ENCODE data around the gene RALGDS. TPM values are rescaled to one million over a fixed set of nuclear protein-coding genes. Genes with fewer than 3 reads are reported as not detected.

The RALGDS gene
- total RNA-seq, 2 donors from 2014 or later, result 29.1 to 49.1 TPM

DNA sequence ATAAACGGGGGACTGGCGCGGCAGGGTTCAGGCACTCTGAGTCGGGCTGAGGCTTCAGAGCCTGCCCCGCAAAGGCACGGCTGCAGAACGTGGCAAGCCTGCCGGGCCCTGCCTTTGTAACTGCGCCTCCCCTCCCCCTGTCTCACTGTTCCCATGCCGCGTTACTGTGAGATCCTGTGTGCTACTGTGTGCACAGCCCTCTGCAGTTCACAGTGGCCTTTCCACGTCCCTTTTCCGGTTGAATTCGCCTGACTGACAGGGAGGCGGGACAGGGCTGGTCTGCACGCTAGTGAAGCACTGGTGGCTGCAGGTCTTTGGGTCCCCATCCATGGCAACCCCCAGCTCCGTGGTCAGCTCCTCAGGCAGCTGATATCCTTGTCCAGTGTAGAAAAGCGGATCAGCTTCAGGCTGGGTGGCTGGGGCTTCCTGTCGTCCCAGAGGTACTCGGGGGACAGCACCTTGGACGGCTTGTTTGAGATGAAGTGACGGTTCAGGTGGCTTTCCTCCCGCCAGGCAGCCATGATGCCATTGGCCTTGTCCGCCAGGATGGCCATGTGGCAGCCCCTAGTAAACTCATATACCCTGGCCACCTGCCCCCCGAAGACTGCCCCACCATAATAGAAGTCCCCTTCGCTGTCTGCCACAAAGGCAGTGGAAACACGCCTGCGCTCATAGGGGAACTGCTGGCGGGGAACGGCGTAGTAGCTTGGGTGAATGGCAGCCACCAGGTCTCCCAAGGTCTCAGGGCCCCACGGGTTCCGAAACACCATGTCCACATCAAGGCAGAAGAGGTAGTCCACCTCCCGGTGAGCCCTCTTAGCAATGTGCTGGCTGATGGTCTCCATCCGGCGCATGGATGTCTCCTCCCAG is 32.4 kb upstream of the RALGDS start:
- DNase-seq (no peak), ATAC-seq (no peak)
- intact Hi-C loops (cut with DNase I, micrococcal nuclease), result no loop called here

DNA sequence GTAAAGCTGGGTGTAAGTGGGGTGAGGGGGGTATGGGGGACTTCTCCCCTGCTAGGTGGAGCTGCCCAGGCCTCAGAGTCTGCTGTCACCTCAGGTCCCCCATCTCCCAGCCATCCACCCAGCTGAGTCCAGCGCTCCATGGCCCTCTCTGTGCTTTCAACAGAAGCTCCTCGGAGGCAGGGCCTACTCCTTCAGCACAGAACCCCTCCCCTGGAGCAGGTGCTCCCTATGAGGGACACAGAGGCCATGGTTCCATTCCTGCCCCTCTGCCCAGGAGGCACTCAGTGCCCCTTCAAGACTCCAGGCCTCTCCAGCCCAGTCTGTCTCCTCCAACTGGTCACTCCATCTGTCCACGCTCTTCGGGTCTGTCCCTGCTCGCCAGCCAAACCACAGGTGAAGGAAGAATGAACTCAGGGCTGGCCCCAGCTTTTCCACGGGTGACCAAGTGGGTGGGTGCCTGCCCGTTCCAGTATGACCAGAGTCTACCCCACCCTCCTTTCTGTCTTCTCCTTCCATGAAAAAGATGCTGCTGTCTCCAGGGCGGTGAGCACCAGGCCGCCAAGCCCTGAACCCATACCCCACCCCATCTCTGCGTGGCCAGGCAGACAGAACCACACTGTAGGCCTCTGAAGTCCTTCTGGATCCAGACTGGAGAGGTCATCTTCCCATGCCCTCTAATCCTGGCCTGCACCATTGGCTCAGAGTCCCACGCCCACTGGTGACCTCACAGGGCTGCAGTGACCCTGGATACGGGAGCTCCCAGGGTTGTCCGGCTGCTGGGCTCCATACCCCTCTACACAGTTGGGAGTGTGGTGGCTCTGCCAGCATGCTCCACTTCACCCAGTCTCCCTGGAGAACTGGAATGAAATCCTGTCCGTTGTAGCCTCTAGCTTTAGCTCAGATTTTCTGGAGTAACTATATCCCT is 30.8 kb upstream of the RALGDS start:
- no peak for DNase-seq
- ATAC-seq, result no peak
- intact Hi-C loops (cut with DNase I, micrococcal nuclease), result no loop called here

DNA sequence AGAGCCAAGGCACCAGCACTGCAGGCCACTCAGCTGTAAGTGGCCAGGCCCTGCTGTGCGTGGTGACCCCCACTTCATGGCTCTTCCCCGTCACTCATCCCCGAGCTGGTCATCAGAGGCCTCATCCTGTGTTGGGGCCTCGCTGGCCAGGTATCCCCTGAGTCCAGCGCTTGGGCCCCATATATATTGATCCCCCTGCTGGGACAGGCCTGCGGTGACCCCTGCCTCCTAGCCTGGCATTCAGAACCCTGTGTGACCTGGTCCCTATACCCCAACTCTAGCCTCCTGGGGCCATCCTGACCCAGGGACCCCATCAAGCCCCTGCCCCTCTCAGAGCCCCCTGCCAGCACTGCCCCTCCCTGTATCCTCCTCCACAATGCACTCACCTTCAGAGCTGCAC is 30.0 kb upstream of the RALGDS start:
- intact Hi-C loops (cut with DNase I, micrococcal nuclease), result no loop called here
- ATAC-seq (no peak), DNase-seq (no peak)

DNA sequence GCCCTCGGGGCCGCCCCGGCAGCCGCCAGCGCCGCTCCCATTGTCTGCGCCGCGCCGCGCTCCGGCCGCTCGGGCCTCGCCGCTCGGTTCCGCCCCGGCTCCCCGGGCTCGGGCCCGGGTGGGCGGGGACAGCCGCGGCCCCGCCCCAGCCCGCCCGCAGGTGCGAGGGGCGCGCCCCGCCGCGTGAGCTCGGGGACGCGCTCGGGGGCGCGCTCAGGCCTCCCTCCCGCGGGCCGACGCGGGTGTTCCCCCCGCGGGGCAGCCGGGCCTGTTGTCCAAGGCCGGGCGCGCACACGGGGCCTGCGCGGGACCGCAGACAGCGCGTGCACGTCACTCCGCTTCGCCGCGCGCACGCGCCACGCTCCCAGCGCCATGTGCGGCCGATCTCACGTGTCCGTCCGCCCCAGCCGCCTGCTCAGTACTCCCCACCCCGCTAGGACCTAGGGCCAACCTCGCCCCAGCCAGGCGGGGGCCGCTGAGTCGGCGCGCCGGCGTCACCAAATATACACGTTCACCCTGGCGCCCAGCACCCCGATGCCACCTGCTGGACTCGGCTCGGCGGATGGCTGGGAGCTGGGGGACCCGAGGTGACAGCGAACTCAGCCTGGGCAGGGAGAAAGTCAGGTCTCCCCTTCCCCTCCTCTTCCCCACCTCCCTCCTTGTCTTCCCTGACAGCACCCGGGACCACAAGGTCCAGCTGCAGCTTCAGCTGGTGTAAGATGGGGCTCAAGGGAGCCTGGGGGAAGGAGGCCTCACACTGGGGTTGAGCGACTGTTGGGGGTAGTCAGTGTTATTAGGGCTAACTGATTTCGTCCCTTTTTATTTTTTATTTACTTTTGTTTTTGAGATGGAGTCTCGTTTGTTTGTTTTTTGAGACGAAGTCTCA is 28.3 kb upstream of the RALGDS start:
- intact Hi-C loops (cut with DNase I, micrococcal nuclease), result loop anchor here (5.0 to 10.0 kb wide), 2 partner anchors 47 to 115 kb away; partner anchors contain the start of gene GTF3C5 (in 1 of the 2)
- DNase-seq (peak; percentile 92), ATAC-seq (peak; percentile 76)

DNA sequence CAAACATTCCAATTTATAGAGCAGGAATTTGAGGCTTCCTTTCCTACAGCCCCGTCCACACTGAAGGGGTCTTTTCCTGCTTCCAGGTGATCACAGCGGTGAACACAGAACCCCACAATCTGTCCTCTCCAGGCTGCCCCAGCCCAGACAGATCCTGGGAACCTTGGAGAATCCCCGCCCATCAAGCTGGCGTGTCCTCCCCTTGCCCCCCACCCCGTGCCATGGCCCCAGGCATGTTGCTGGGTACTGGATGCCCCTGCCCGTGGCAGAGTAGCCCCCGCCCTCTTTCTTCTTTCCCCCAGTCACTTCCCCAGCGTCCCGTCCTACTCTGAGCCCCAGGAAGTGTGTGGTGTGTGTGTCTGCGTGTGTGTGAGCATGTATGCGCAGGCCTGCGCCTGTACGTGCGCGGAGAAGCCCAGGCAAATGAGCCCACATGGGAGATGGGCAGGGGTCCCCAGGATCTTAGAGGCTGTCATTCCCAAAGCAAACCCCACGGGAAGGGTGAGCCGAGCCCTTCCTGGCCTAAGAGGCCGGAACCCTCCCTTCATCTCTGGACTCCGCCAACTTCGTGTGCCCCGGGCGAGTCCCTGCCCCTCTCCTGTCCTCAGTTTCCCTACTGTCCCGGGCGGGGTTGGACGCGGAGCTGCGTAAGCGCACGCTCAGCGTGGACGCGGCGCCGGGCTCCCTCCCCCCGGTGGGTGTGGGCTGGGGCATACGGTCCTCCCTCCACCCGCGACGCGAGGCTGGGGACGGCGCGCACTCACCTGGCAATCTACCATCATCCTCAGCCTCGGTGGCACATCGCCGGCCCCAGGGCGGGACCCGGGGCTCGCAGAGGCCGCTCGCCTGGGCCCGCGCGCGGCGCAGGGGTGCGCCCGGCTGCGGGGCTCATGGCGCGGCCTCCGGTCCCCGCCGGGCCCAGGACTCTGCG is 27.4 kb upstream of the RALGDS start:
- intact Hi-C loops (cut with DNase I, micrococcal nuclease), result loop anchor here (5.0 to 10.0 kb wide), 2 partner anchors 46 to 114 kb away; partner anchors contain the start of gene GTF3C5 (in 1 of the 2)

DNA sequence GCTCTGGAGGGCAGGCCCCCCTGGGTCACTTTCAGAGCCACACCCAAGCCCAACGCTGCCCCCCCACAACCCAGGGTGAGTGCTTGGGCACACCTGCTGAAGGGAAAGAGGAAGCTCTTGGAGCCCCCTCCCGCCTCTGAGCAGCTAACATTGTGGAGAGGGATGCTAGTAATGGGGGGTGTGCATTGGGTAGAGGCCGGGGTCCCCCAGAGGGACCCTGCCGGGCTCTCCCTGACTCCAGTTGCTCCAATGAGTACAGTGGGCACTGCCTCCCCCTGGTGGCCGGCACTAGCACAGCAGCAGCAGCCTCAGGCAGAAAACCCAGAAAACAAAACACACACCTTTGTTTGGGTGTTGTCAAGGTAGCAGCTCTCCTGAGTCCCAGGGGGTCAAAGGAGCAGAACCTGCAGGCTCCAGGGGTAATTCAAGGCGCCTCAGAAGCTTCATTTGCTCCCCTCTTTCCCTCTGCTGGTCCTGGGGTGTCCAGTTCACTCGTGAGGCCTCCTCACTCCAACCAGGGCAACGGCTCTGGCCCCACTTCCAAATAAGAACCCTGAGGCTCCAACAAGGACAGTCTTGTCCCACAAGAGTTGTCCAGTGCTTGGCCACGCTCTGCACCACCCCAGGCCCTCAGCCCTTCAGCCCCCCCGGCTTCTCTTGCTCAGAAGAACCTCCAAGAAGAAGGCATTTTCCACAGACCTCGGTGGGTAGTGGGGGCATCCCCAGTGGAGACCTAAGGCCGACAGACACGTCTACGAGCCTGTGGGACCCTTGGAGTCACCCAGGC is 26.6 kb upstream of the RALGDS start:
- peak; percentile 69 to 86 for DNase-seq
- intact Hi-C loops (cut with DNase I, micrococcal nuclease), result loop anchor here (5.0 to 10.0 kb wide), 2 partner anchors 45 to 113 kb away; partner anchors contain the start of gene GTF3C5 (in 1 of the 2)
- ATAC-seq, result peak; percentile 27

More for the DNA sequence above, 27.4 kb upstream of the RALGDS start:
- DNase-seq (peak; percentile 65 to 80), ATAC-seq (peak; percentile 27)

DNA sequence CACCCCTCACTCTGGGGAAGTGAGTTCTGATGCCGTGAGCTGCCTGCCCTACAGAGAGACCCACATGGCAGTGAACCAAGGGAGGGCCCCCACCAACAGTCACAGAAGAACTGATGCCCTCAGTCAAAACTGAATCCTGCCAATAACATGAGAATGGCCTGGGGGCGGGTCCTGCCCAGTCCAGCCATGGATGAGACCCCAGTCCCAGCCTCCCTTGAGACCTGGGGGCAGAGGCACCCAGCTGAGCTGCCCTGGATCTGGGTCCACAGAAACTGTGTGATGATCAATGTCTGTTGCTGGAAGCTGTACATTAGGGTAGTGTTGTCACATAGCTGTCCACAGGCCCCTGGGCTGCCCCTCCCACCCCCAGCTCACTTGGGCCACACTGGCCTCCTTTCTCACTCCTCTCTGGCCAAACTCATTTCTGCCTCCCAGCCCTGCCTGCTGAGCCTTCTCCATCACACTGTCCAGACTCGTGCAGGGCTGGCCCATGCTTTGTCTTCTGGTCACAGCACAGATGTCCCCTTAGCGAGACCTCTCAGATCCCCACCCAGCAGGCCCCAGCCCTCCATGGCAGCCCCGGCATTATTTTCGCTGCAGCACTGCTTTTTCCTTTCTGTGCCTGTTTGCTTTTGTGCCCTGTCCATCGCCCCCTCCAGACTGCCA is 25.8 kb upstream of the RALGDS start:
- intact Hi-C loops (cut with DNase I, micrococcal nuclease), result loop anchor here (5.0 to 10.0 kb wide), 2 partner anchors 45 to 112 kb away; partner anchors contain the start of gene GTF3C5 (in 1 of the 2)
- ATAC-seq (no peak), DNase-seq (no peak)

DNA sequence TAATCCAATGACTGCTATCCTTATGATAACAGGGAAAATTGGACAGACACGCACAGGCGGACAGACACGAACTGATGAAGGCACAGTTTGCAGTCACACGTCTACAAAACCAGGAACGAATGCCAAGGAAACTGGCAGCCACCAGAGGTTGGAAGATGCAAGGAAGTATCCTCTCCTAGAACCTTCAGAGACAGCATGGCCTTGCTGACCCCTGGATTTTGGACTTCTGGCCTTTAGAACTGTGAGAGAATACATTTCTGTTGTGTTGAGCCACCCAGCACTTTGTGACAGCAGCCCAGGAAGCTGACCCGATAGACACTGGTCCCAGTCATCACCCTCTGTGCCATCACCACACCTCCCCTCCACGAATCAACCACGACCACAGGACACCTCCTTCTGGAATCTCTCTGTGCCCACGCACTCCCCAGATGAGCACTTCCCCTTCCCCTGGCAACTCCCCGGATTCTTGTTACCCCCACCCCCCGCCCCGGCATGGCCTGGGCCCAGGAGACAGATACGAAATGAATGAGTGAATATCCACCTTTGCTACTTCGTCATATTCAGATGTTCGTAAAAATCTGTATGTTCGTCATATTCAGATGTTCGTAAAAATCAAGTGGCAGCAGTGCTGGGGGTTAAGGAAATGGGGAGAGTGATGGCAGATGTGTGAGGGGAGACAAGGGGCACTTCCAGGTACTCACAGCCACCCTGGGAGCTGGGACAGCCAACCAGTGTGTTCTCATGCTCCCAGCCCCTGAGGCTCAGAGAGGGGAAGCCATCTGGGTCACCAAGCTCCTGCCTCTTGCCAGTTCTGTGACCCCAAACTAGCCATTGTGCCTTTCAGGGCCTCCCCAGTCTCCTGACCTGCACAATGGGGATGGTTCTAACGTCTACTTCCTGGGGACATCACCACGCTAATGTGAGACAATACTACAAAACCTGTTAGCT is 24.1 kb upstream of the RALGDS start:
- intact Hi-C loops (cut with DNase I, micrococcal nuclease), result loop anchor here (5.0 to 10.0 kb wide), 2 partner anchors 43 to 110 kb away; partner anchors contain the start of gene GTF3C5 (in 1 of the 2)
- ATAC-seq, result no peak
- DNase-seq, result no peak

DNA sequence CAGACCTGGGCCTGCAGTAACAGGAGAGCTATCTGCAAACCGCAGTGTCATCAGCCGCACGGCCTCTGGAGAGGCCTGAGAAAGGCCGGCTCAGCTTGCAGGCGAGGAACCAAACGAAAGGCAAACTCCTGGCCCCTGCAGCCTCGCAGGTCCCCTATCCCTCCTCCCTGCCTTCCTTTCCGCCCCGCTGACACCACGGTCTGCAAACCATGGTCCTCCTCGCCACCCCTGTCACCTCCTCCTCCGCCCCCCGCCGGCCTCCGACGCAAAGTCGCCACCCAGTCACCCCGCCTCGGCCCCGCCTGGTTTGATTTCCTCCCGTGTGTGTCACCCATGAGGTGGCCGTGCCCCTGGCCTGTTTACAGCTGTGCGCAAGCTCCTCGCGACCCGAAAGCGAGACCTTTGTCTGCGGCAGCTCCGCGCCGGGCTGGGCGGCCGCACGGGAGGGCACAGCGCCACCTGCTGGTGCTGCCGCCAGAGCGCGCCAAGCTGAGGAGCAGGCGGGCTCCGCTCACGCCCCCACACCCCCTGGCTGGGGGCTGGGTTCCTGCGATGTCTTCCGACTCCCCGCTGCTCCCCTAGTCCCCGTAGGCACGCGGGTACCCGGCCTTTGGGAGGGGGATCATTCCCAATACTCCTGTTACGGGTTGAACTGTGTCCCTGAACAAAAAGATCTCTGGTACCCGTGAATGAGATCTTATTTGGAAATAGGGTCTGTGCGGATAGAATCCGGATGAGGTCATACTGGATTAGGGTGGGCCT is 23.3 kb upstream of the RALGDS start:
- ATAC-seq, result peak; percentile 50
- intact Hi-C loops (cut with DNase I, micrococcal nuclease), result loop anchor here in 1 of 2 donors (10.0 kb wide), 1 partner anchor 110 kb away; the partner anchor contains the start of gene GTF3C5

DNA sequence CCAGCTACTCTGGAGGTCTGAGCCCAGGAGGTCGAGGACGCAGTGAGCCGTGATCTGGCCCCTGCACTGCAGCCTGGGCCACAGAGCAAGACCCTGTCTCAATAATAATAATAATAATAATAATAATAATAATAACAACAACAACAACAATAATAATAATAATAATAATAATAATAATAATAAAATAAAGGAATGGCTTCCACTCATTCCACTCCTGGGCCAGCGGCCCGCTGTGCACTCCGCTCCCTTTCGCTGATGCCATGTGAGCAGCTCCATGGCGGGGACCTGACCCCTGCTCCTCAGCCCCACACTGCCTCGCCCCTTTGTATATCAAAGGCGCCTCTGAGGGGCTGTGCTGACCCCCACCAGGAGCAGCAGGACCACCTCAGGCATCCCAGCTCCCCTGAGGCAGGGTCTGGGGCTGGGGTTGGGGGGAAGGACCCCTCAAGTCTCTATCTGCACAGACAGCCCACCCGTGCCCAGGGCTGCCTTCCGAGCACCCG is 22.6 kb upstream of the RALGDS start:
- intact Hi-C loops (cut with DNase I, micrococcal nuclease), result loop anchor here in 1 of 2 donors (10.0 kb wide), 1 partner anchor 109 kb away; the partner anchor contains the start of gene GTF3C5
- ATAC-seq, result no peak
- DNase-seq, result no peak

More for the DNA sequence above, 23.3 kb upstream of the RALGDS start:
- DNase-seq, result peak; percentile 74 to 90

DNA sequence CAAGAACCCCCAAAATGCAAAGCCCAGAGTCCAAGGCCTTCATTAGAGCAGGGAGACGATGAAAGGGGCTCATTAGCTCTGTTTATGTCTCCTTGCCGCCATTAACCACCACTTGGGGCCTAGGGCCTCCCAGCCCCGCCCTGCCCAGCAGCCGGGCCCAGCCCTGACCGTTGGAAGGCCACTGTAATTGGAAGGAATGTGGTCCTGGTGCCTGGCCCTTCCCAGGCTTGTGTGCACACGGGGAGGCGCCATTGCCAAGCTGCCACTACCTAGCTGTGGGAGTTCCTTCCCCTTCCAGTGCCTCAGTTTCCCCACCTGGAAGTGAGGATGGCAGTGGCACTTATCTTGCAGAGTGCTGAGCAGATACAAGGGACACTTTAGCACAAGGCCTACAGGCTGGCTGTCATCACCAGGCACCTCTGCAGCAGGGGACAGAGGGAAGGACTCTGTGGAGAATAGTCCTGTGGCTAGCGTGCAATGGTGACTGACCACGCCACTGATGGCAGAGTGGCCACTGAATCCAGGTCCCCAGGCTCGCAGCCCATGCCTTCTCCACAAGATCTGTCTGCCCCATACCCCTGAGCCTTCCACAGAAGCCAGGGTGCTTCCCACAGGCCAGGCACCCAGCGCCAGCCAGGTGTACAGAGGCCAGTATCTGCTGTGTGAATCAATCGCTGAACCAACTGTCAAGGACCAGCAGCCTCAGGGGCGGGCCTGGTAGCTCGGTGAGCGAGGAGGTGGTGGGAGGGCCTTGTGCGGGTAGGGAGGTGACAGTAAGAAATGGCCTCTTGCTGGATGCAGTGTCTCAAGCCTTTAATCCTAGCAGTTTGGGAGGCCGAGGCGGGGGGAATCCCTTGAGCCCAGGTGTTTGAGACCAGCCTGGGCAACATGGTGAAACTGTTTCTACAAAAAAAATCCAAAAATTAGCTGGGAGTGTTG is 21.9 kb upstream of the RALGDS start:
- intact Hi-C loops (cut with DNase I, micrococcal nuclease), result loop anchor here in 1 of 2 donors (10.0 kb wide), 1 partner anchor 108 kb away; the partner anchor contains the start of gene GTF3C5
- ATAC-seq (peak; percentile 28), DNase-seq (peak in 1 of 2 donors; percentile 65)

DNA sequence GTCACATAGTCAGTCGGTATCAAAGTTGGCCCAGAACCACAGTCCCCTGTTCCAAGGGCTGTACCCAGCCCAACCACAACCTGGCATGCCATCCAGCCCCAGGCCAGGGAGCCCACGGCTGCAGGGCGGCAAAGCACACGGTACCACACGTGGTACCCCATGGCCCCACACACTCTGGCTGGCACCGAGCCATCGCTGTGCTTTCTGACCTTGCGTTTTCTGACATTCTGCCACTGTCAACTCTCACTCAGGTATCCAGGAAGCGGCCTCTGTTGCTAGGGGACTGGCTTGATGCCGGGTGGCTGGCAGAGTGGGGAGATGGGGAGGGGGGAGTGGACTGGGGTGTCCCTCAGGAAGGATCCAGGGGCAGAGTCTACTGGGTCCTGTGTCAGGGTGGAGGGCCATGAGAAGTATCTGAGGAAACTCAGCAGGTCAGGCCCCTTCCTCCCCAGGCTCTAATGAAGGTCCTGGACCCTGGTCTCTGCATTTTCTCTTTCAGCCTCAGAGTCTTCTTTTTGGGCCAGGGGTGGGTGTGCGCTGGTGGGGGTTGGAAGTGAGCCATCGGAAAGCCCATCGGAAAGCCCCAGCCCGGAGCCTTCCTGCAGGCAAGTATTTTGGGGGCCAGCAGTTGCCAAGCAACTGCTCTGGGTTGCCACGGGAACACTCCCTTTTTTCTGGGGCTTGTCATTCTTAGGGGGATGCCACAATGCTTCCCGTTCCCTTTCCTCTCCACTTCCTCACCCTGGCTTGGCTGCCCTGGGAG is 21.0 kb upstream of the RALGDS start:
- ATAC-seq, result no peak
- intact Hi-C loops (cut with DNase I, micrococcal nuclease), result loop anchor here in 1 of 2 donors (10.0 kb wide), 1 partner anchor 107 kb away; the partner anchor contains the start of gene GTF3C5
- peak; percentile 65 to 75 for DNase-seq

All from left colon (tissue), 2 donors.